Retina (tissue), 1 donor: Measurements from ENCODE around the gene KARS1.

Experiments used
- DNase-seq: peaks from one replicate; pipeline ENCODE4 v3.0.0-alpha.2; 2016

KARS1 gene

GRCh38 chr16:75578725-75579124 is 68.7 kb downstream of the KARS1 start:
- DNase-seq: no peak

GRCh38 chr16:75578212-75578611 is 69.3 kb downstream of the KARS1 start:
- no peak for DNase-seq
